Measurements from ENCODE around the gene VWDE.

VWDE gene

GRCh38 chr7:12327922-12328321 lies 75.7 kb downstream of the VWDE start:
- no peak for DNase-seq

GRCh38 chr7:12325646-12326045 lies 78.0 kb downstream of the VWDE start:
- DNase-seq: no peak

- no peak for DNase-seq
These were observed 80.2 kb downstream of the VWDE start for GRCh38 chr7:12323415-12323814.

GRCh38 chr7:12322903-12323300 lies 80.8 kb downstream of the VWDE start:
- DNase-seq: no peak

DNA sequence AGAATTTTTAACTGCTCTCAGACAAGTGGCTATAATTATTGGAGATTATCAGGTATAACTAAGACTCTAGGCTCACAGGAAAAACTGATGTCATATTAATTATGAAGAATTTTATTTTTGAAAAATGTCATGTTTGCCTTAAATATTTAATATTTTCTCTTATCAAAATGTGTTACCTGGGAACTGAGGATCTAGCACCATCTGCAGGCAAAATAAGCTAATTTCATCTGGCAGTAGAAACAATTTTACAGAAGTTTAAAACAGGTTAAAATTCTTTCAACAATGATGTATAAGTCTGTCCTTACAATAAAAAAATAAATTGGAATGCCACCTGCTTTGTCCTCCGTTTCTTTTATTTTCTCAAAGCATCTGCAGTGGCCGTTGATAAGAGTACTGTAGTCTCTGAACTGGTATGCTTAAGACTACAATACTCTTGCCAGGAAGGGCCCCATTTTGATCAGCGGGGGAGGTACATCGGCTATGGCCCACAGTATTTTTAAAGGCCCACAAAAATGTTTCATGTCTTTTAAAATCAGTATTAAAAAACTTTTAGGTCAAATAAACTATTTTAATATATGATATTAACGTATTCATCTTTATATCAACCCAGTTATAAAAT lies 81.3 kb downstream of the VWDE start:
- DNase-seq: peak; percentile 28

DNA sequence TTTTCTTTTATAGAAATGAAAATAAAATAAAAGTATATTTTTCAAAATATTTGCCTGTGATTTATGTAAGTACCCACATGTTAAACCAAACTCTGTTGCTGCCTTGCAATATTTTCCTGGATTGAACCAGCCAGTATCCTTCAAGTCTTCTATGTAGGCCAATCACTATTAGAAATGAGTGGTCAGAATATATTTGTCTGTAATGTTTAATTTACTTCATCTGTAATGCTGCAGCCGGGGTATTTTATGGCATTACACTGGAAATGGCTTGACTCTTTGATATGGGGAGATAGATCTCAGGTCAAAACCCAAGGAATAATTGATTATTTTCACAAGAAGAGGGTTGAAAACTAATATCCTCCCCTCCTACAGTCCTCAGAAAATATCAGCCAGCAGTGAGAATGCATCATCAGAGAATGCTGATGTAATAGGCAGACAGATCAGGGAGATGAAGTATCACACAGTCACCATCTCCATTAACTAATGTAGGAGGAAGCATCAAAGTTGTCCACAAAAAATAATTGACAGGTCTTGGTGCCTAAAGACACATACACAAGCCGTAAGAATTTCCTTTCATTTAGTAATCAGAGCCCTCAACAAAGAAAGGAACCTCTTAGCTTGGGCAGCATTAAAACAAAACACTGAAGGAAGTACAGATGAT lies 82.5 kb downstream of the VWDE start:
- DNase-seq: no peak

DNA sequence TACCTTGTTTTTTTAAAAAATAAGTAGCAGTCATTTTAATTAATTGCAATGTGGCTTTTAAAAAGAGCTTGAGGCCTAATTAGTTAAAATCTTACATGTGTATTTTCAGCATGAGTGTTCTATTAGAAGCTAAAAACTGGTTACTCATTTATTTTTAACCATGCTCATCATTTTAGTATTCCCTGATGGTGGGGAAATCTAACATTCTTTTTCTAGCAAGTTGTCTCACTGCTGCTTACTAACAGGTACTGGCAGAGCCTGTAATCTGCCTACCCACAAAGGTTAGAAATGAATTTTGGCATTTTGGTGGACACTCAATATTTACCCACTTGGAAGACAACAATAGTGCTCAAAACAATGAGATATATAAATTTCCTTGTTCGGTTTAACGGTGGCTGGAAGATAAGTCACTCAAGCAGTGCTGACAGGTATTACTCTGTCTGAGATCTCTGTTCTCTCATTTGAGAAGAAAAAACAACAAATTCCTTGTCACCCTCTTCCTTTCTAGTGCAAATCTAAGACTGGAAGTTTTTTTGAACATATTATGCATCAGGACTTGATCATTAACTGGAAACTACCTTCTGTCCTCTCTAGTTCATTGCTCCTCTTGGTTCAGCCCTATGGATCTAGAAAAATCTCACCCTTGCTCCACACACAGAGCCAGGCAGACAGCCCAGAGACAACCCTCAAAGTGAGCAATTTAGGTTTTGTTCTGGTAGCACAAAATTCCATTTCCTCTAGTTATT lies 83.3 kb downstream of the VWDE start:
- no peak for DNase-seq

DNA sequence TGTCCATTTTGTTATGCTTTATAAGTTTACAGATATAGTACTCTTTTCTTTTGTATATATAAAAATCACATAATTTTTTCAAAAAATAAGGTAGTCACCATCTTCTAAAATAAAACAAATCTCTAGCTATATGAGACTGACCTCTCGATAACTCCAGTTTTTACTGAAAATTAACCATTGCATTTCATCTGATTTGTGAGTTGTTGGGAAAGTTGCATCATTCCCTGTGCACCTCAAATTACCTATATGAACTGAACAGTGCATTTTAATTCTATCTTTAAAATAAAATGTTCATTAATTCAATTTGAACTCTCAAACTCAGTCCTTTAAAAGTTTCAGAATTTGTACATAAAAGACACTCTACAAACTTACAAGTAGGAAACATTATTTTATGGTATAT lies 86.0 kb downstream of the VWDE start:
- no peak for DNase-seq

- DNase-seq: no peak
These were observed 86.7 kb downstream of the VWDE start for GRCh38 chr7:12316925-12317324.

DNA sequence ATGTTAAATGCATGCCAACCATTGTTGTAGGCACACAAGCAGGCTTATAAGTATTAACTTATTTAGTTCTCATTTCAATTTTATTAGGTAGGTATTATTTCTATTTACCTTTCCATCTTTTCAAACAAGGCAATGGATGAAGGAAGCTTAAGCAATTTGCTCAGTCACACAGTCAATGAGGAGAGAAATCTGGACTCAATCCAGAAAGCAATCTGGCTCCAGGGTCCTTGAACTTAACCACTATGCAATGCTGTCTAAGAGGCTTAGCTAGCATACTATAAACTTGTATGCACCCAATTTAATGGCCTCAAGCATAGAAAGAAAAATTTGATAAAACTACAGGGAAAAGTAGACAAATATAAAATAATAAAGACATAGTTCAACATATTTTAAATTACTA lies 88.6 kb downstream of the VWDE start:
- no peak for DNase-seq

GRCh38 chr7:12314199-12314598 lies 89.5 kb downstream of the VWDE start:
- DNase-seq: no peak

DNA sequence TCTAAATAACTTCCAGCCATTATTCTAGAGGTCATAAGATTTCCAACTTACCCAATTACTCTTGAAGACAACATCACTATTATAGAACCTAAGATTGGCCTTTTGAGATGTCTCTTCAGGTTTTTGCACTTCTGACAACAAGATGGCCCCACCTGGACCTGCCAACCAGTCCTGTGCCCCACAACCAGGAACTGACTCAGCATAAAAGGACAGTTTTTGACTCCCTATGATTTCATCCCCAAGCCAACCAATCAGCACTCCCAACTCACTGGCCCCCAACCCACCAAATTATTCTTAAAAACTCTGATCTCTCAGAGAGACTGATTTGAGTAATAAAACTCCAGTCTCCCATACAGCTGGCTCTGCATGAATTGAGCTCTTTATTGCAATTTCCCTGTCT lies 98.2 kb downstream of the VWDE start:
- DNase-seq: no peak

GRCh38 chr7:12303495-12303894 lies 100.2 kb downstream of the VWDE start:
- no peak for DNase-seq

- DNase-seq: no peak
These were observed 100.6 kb downstream of the VWDE start for GRCh38 chr7:12303062-12303461.

DNA sequence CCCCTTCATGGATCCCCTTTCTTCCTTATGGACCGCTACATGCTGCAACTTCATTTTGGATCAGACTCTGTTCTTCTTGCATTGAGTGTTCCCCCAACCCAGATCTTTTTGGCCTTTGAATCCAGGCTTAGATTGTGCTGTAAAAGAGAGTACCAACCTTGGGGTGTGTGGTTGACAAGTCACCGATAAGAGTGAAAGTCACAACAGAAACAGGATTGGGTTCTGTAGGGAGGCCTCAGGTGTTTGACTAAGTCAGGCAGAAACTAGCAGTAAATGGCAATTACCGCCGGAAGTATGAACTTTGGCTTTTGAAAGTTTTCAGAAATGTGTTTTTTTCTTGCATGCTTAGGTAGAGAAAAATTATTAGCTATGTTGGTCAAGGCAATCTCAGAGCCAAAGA lies 103.2 kb downstream of the VWDE start:
- DNase-seq: no peak

DNA sequence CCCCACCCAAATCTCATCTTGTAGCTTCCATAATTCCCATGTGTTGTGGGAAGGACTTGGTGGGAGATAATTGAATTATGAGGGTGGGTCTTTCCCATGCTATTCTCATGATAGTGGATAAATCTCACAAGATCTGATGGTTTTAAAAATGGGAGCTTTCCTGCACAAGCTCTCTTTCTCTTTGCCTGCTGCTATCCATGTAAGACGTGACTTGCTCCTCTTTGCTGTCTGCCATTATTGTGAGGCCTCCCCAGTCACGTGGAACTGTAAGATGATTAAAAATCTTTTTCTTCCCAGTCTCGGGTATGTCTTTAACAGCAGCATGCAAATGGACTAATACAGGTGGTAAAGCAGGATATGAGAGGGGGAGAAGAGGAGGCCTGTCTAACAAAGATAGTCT lies 104.3 kb downstream of the VWDE start:
- no peak for DNase-seq

DNA sequence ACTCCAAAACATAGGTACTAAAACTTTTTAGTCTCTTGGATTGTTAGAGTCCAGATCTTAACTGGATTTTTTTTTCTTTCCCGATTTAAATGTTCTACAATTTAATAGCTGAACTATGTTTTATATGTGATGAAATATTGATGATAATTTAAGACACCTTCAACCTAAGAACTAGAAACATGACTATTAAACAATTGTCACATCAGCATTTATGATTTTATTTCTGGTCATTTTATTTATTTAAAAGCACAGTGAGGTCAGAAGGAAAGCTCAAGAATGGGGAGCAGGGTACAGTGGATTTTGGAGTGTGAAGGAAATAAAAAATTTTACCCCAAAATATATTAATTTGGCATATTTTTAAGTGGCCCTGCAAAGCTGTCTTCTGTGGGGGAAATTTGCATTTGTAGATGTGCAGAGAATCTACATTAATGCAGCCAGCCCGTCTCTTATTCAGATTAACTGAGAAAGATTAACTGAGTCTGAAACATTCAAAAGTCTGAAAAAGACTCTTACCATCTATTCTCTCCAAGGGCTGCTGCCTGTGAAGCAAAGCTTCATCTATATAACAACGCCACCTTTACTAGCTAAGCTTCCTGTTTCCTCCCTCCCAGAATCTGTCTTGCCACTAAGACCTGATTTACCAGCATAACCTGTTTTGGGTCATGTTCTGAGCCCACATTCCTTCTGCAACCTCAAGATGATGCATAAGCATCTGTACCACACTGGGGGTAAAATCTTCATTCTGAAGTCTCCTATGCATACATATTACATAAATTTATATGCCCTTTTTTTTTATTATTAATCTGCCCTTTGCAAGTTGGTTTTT lies 106.2 kb downstream of the VWDE start:
- no peak for DNase-seq

- DNase-seq: no peak
These were observed 107.6 kb downstream of the VWDE start for GRCh38 chr7:12296051-12296570.

GRCh38 chr7:12294701-12295100 lies 109.0 kb downstream of the VWDE start:
- no peak for DNase-seq

GRCh38 chr7:12291870-12292269 lies 111.8 kb downstream of the VWDE start:
- no peak for DNase-seq

- no peak for DNase-seq
These were observed 112.9 kb downstream of the VWDE start for GRCh38 chr7:12290761-12291160.

GRCh38 chr7:12289996-12290395 lies 113.7 kb downstream of the VWDE start:
- no peak for DNase-seq

- DNase-seq: no peak
These were observed 115.8 kb downstream of the VWDE start for GRCh38 chr7:12287901-12288300.

Data from CD4-positive, alpha-beta T cell treated with Interleukin-17A for 4 hours (primary cell).